Measurements from ENCODE around the gene QSER1. TPM values are rescaled to one million over a fixed set of nuclear protein-coding genes. Genes with fewer than 3 reads are reported as not detected.
A peak's percentile ranks its signal among the peaks of the same experiment; 100 is the strongest.

Gene QSER1
- total RNA-seq, 1 experiment from 2014 or later = 48.0 TPM

DNA sequence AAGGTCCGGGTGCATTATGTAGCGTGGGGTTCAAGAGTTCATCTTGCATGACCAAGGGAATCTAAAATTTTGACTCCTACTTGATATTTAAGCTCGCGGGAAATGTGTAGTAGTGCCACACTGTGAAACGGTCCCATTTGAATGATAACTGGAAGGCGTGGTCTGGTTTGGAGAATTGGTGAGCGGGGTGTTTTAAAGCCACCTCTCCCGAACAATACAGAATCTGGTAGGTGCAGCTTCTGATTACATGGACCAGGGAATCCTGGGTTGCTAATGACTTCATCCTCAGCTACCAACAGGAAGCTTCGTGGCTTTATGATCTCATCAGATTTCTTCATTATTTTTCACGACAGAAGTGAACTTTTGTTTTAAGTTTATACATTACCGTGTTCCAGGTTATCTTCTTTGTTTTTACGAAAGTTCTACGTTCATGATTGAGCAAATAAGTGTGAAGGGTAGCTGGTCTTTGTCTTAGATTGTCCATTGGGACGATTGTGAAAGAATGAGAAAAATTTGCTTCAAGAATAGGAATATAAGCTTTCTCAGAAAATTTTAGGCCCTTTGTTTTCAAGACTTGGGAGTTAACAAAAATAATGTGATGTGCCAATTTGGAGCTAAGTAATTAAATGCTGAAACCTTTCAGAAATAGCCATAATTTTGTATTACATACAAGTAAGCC, 1.7 kb downstream of the QSER1 start:
- H3K9me3 ChIP-seq (ENCODE audit: control insufficient read depth in 1 of 2, insufficient read depth in 1 of 2, low read depth in 1 of 2, low read length in 2 of 2) = no peaks in the 10 kb centered on the region
- peak overlapping the region; percentile 98 for H3K9ac ChIP-seq (ENCODE audit: low read length)
- peaks cover 3% of the 10 kb centered on the region for H4K20me1 ChIP-seq (ENCODE audit: insufficient read depth)
- ChIA-PET POLR2A (interaction anchor here (0.8 to 1.0 kb wide), 2 partner anchors 14 to 122 kb away, joined by 3 read pairs; partner anchors contain the start of gene DEPDC7), CTCF (interaction anchor here (1.1 to 1.8 kb wide), 4 partner anchors 8 to 167 kb away, joined by 3 to 7 read pairs (median 4); no protein-coding TSS in a partner anchor), RAD21 (ENCODE audit: low non-redundant PET in 1 of 2, low total read pairs in 2 of 2, uncharacterized antibody in 2 of 2, unreplicated experiment in 2 of 2) (no interaction called here)
- H3K27ac ChIP-seq (ENCODE audit: low read depth, low read length) = peak overlapping the region; percentile 86
- ATAC-seq = peak; percentile 67
- H3K4me2 ChIP-seq (ENCODE audit: low read length) = peak overlapping the region; percentile 85
- TSS peak; percentile 55 for BruUV-seq (replicated peaks)
- no peaks in the 10 kb centered on the region for H3K9me2 ChIP-seq (ENCODE audit: insufficient read depth)
- peak overlapping the region; percentile 85 to 91 for H3K4me3 ChIP-seq (replicated peaks in 1 of 2; ENCODE audit: low read depth in 1 of 2, low read length in 2 of 2)
- peak; percentile 88 for DNase-seq (ENCODE audit: low read depth, low spot score)
- peaks cover 62% of the 10 kb centered on the region for H3K79me2 ChIP-seq (ENCODE audit: insufficient read depth, low read length)
- H2AFZ ChIP-seq (ENCODE audit: low read depth, low read length, poor library complexity, severe bottlenecking) = no peak overlapping the region
- H3K4me1 ChIP-seq (ENCODE audit: control insufficient read depth in 1 of 2, insufficient read depth in 2 of 2, low read length in 2 of 2) = peaks cover 0 to 19% of the 10 kb centered on the region in 2 experiments; a peak in 3 of 4 replicates
- intact Hi-C loops (cut with micrococcal nuclease) = no loop called here
- 0 out of 4 replicates have a peak, but pooled peaks cover 2 to 3% of the 10 kb centered on the region in 2 experiments for H3K36me3 ChIP-seq (ENCODE audit: control insufficient read depth in 1 of 2, insufficient read depth in 2 of 2, low read length in 2 of 2)
- no peaks in the 10 kb centered on the region for H3K27me3 ChIP-seq (ENCODE audit: insufficient read depth, low read length)
- TF ChIP-seq EZH2 (IDR thresholded peaks at IDR 0.05) (no peak), POLR2AphosphoS5 (IDR thresholded peaks at IDR 0.05; ENCODE audit: low read depth, low read length) (peak; percentile 90), EZH2phosphoT487 (IDR thresholded peaks at IDR 0.05; ENCODE audit: borderline replicate concordance) (no peak), RAD21 (IDR thresholded peaks at IDR 0.05; ENCODE audit: low read depth) (no peak), TCF7L2 (IDR thresholded peaks at IDR 0.05; ENCODE audit: borderline replicate concordance, extremely low read depth, insufficient read depth, insufficient read length) (no peak), CEBPB (IDR thresholded peaks at IDR 0.05; ENCODE audit: low read depth) (peak; percentile 51; the same call in 1 of the 2 replicates), EGR1 (IDR thresholded peaks at IDR 0.05; ENCODE audit: low read depth) (no peak), SP1 (IDR thresholded peaks at IDR 0.05; ENCODE audit: low read depth) (peak; percentile 43; the same call in 1 of the 2 replicates), YY1 (IDR thresholded peaks at IDR 0.05; ENCODE audit: extremely low read depth, insufficient replicate concordance, low read depth, low read length) (no peak), CBX3 (IDR thresholded peaks at IDR 0.05; ENCODE audit: low read depth) (0 out of 2 replicates have a peak, but pooled peaks have one; percentile 64), JUND (IDR thresholded peaks at IDR 0.05) (no peak), FOSL1 (IDR thresholded peaks at IDR 0.05; ENCODE audit: low read depth) (no peak), POLR2A (IDR thresholded peaks at IDR 0.05; ENCODE audit: borderline replicate concordance, extremely low read depth, insufficient read depth, insufficient read length) (peak; percentile 84), ELF1 (IDR thresholded peaks at IDR 0.05; ENCODE audit: borderline replicate concordance, low read depth) (no peak), SIN3A (IDR thresholded peaks at IDR 0.05; ENCODE audit: low read depth) (peak; percentile 82)
- TF ChIP-seq, protein P1, sequence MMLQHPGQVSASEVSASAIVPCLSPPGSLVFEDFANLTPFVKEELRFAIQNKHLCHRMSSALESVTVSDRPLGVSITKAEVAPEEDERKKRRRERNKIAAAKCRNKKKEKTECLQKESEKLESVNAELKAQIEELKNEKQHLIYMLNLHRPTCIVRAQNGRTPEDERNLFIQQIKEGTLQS (IDR thresholded peaks at IDR 0.05) = no peak
- TF ChIP-seq, protein P2, sequence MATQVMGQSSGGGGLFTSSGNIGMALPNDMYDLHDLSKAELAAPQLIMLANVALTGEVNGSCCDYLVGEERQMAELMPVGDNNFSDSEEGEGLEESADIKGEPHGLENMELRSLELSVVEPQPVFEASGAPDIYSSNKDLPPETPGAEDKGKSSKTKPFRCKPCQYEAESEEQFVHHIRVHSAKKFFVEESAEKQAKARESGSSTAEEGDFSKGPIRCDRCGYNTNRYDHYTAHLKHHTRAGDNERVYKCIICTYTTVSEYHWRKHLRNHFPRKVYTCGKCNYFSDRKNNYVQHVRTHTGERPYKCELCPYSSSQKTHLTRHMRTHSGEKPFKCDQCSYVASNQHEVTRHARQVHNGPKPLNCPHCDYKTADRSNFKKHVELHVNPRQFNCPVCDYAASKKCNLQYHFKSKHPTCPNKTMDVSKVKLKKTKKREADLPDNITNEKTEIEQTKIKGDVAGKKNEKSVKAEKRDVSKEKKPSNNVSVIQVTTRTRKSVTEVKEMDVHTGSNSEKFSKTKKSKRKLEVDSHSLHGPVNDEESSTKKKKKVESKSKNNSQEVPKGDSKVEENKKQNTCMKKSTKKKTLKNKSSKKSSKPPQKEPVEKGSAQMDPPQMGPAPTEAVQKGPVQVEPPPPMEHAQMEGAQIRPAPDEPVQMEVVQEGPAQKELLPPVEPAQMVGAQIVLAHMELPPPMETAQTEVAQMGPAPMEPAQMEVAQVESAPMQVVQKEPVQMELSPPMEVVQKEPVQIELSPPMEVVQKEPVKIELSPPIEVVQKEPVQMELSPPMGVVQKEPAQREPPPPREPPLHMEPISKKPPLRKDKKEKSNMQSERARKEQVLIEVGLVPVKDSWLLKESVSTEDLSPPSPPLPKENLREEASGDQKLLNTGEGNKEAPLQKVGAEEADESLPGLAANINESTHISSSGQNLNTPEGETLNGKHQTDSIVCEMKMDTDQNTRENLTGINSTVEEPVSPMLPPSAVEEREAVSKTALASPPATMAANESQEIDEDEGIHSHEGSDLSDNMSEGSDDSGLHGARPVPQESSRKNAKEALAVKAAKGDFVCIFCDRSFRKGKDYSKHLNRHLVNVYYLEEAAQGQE (IDR thresholded peaks at IDR 0.05; ENCODE audit: low read depth) = no peak
- TF ChIP-seq, protein P3, sequence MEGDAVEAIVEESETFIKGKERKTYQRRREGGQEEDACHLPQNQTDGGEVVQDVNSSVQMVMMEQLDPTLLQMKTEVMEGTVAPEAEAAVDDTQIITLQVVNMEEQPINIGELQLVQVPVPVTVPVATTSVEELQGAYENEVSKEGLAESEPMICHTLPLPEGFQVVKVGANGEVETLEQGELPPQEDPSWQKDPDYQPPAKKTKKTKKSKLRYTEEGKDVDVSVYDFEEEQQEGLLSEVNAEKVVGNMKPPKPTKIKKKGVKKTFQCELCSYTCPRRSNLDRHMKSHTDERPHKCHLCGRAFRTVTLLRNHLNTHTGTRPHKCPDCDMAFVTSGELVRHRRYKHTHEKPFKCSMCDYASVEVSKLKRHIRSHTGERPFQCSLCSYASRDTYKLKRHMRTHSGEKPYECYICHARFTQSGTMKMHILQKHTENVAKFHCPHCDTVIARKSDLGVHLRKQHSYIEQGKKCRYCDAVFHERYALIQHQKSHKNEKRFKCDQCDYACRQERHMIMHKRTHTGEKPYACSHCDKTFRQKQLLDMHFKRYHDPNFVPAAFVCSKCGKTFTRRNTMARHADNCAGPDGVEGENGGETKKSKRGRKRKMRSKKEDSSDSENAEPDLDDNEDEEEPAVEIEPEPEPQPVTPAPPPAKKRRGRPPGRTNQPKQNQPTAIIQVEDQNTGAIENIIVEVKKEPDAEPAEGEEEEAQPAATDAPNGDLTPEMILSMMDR (IDR thresholded peaks at IDR 0.05 in 2 of 3, conservative IDR thresholded peaks at IDR 0.05 in 1 of 3; ENCODE audit: borderline replicate concordance in 1 of 3, insufficient read depth in 1 of 3, low read depth in 2 of 3, low read length in 2 of 3) = no peak
- TF ChIP-seq, protein P4, sequence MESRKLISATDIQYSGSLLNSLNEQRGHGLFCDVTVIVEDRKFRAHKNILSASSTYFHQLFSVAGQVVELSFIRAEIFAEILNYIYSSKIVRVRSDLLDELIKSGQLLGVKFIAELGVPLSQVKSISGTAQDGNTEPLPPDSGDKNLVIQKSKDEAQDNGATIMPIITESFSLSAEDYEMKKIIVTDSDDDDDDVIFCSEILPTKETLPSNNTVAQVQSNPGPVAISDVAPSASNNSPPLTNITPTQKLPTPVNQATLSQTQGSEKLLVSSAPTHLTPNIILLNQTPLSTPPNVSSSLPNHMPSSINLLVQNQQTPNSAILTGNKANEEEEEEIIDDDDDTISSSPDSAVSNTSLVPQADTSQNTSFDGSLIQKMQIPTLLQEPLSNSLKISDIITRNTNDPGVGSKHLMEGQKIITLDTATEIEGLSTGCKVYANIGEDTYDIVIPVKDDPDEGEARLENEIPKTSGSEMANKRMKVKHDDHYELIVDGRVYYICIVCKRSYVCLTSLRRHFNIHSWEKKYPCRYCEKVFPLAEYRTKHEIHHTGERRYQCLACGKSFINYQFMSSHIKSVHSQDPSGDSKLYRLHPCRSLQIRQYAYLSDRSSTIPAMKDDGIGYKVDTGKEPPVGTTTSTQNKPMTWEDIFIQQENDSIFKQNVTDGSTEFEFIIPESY (IDR thresholded peaks at IDR 0.05; ENCODE audit: extremely low read depth, insufficient replicate concordance, low read length) = no peak
